DND-41 (cell line): ENCODE results near the gene TMEM198.

ENCODE experiments used
- ATAC-seq: fragments of 200-7000 bp; cut with Tn5 transposase; 3 replicates; pipeline ENCODE4 v1.9.1; 2021; ENCODE audit warnings: low read depth; ENCODE audit not compliant: insufficient read depth
- DNase-seq: peaks from one replicate; pipeline ENCODE4 v3.0.0-alpha.2; 2020
- H2AFZ ChIP-seq: 2 replicates; pipeline ENCODE4 v1.6.0; 2012; ENCODE audit warnings: low read depth, low read length
- H3K27ac ChIP-seq: 2 replicates; pipeline ENCODE4 v1.5.1; 2012; ENCODE audit warnings: low read length, inconsistent platforms
- H3K27me3 ChIP-seq: fragments of 200-600 bp; sonication (generic); 2 replicates; pipeline ENCODE4 v1.6.0; 2012; ENCODE audit warnings: low read length, mild to moderate bottlenecking, inconsistent platforms; ENCODE audit not compliant: insufficient read depth, poor library complexity
- H3K36me3 ChIP-seq: 2 replicates; pipeline ENCODE4 v1.5.1; 2012; ENCODE audit warnings: low read length, inconsistent platforms; ENCODE audit not compliant: insufficient read depth
- H3K4me1 ChIP-seq: 2 replicates; pipeline ENCODE4 v1.5.1; 2012; ENCODE audit warnings: mild to moderate bottlenecking, low read length; ENCODE audit not compliant: insufficient read depth
- H3K4me2 ChIP-seq: 2 replicates; pipeline ENCODE4 v1.6.0; 2012; ENCODE audit warnings: mild to moderate bottlenecking, moderate library complexity, low read length, inconsistent platforms; ENCODE audit not compliant: insufficient read depth
- H3K4me3 ChIP-seq, 2 experiments: fragments of 200-600 bp in 1 of 2; shearing (Covaris generic) in 1 of 2; 2 replicates each; pipeline ENCODE4 v1.5.1; 2012 to 2016; ENCODE audit warnings: inconsistent platforms in 2 of 2, low read length in 2 of 2, mild to moderate bottlenecking in 2 of 2, low read depth in 1 of 2, moderate library complexity in 1 of 2
- H3K79me2 ChIP-seq: 2 replicates; pipeline ENCODE4 v1.6.0; 2012; ENCODE audit warnings: low read length, inconsistent platforms; ENCODE audit not compliant: insufficient read depth
- H3K9ac ChIP-seq: 2 replicates; pipeline ENCODE4 v1.6.0; 2012; ENCODE audit warnings: low read depth, mild to moderate bottlenecking, inconsistent platforms, low read length, moderate library complexity
- H3K9me3 ChIP-seq: 2 replicates; pipeline ENCODE4 v1.5.1; 2012; ENCODE audit warnings: low read length, moderate library complexity, mild to moderate bottlenecking, inconsistent platforms; ENCODE audit not compliant: insufficient read depth, severe bottlenecking
- H4K20me1 ChIP-seq: 2 replicates; pipeline ENCODE4 v1.6.0; 2012; ENCODE audit warnings: low read length; ENCODE audit not compliant: insufficient read depth
- EZH2 ChIP-seq: IDR thresholded peaks from 3 replicates; pipeline ENCODE4 v1.6.1; 2012; ENCODE audit warnings: borderline replicate concordance, low read depth, mild to moderate bottlenecking, moderate library complexity, low read length, inconsistent platforms; ENCODE audit not compliant: severe bottlenecking
- TF ChIP-seq, protein P1 (sequence below): IDR thresholded peaks from 2 replicates; pipeline ENCODE4 v1.5.1; 2012; ENCODE audit warnings: borderline replicate concordance, low read length, moderate library complexity, mild to moderate bottlenecking; ENCODE audit not compliant: poor library complexity, severe bottlenecking; ENCODE audit errors: extremely low read depth

The TMEM198 gene

DNA sequence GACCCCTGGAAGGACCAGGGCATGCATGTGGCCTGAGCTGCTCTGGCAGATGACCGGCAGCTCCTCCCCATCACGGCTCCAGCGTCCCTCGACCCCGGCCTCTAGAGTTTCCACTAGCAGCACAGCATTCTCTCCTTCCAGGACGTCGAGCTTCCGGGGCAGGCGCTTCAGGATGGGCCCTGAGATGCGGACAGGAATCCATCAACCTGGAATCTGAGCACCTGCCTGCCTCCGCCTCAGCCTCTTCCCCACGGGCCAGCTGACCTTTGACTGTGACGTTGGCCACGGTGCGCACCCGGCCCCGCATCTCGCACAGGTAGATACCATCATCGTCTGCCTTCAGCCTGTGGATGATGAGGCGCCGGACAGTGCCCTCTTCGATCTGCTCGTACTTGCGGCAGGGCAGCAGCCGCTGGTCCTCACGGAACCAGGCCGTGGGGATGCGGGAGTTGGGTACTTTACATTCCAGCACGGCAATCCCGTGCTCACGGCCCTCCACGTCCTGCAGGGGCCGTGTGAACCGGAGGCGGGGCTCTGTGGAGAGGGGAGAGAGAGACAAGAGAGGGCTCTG is 24.0 kb downstream of the TMEM198 start:
- H3K79me2 ChIP-seq: no peaks in the 10 kb centered on the region
- no peak overlapping the region for H3K4me3 ChIP-seq
- no peak for DNase-seq
- no peak overlapping the region for H2AFZ ChIP-seq
- no peak for ATAC-seq
- TF ChIP-seq, protein P1, sequence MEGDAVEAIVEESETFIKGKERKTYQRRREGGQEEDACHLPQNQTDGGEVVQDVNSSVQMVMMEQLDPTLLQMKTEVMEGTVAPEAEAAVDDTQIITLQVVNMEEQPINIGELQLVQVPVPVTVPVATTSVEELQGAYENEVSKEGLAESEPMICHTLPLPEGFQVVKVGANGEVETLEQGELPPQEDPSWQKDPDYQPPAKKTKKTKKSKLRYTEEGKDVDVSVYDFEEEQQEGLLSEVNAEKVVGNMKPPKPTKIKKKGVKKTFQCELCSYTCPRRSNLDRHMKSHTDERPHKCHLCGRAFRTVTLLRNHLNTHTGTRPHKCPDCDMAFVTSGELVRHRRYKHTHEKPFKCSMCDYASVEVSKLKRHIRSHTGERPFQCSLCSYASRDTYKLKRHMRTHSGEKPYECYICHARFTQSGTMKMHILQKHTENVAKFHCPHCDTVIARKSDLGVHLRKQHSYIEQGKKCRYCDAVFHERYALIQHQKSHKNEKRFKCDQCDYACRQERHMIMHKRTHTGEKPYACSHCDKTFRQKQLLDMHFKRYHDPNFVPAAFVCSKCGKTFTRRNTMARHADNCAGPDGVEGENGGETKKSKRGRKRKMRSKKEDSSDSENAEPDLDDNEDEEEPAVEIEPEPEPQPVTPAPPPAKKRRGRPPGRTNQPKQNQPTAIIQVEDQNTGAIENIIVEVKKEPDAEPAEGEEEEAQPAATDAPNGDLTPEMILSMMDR: no peak
- TF ChIP-seq EZH2: no peak
- no peaks in the 10 kb centered on the region; the same call in 1 of the 2 replicates for H3K36me3 ChIP-seq
- no peak overlapping the region for H3K27ac ChIP-seq
- H3K9me3 ChIP-seq: no peaks in the 10 kb centered on the region
- H3K27me3 ChIP-seq: peaks cover 8% of the 10 kb centered on the region
- H3K4me1 ChIP-seq: peaks cover 9% of the 10 kb centered on the region
- H3K9ac ChIP-seq: no peak overlapping the region
- no peak overlapping the region for H3K4me2 ChIP-seq
- no peaks in the 10 kb centered on the region for H4K20me1 ChIP-seq

DNA sequence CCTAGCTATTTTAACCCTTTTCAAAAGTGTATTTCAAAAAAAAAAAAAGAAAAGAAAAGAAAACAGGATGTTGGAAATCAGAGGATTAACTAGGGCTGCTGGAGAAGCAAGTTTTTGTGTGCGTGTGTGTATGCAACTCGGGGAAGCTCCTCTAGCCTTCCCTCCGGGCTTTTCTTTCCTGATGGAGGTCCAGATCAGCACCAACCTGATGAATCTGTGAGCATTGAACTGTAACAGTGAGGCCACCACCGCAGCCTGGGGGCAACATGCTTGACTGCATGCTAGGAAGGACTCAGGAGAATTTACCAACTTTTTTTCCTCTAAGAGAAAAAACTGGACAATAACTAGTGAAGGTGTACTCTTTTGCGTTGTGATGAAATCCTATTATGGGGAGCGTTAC is 25.2 kb downstream of the TMEM198 start:
- Histone ChIP-seq H3K79me2 (no peaks in the 10 kb centered on the region), H3K4me1 (peaks cover 9% of the 10 kb centered on the region), H4K20me1 (no peaks in the 10 kb centered on the region), H3K36me3 (no peaks in the 10 kb centered on the region; the same call in 1 of the 2 replicates), H2AFZ (no peak overlapping the region), H3K4me2 (no peak overlapping the region), H3K9ac (no peak overlapping the region), H3K27ac (no peak overlapping the region), H3K9me3 (no peaks in the 10 kb centered on the region), H3K4me3 (no peak overlapping the region), H3K27me3 (peaks cover 8% of the 10 kb centered on the region)
- TF ChIP-seq EZH2: no peak
- TF ChIP-seq, protein P1: no peak
- no peak for ATAC-seq
- DNase-seq: no peak

- no peaks in the 10 kb centered on the region; the same call in 1 of the 2 replicates for H3K36me3 ChIP-seq
- H3K27me3 ChIP-seq: peaks cover 8% of the 10 kb centered on the region
- no peak for DNase-seq
- H3K4me1 ChIP-seq: peaks cover 9% of the 10 kb centered on the region
- no peak for ATAC-seq
- no peak for TF ChIP-seq EZH2
- TF ChIP-seq, protein P1: no peak
- no peaks in the 10 kb centered on the region for H4K20me1 ChIP-seq
- H3K27ac ChIP-seq: no peak overlapping the region
- H3K4me2 ChIP-seq: no peak overlapping the region
- H2AFZ ChIP-seq: no peak overlapping the region
- no peak overlapping the region for H3K9ac ChIP-seq
- no peaks in the 10 kb centered on the region for H3K79me2 ChIP-seq
- no peak overlapping the region for H3K4me3 ChIP-seq
- no peaks in the 10 kb centered on the region for H3K9me3 ChIP-seq
Observed at GRCh38 chr2:219569635-219570034, 25.8 kb downstream of the TMEM198 start.
